Right lobe of liver (tissue), 6 donors: ENCODE data around the gene MCAT. TPM values are rescaled to one million over a fixed set of nuclear protein-coding genes. Genes with fewer than 3 reads are reported as not detected.

Experiments
- ATAC-seq, 4 donors: fragments of 200-7000 bp; cut with Tn5 transposase; one replicate each; pipeline ENCODE4 v1.9.1; 2020; ENCODE audit warnings: mild to moderate bottlenecking in 4 of 4, moderate library complexity in 4 of 4
- DNase-seq, 3 donors: peaks; one replicate each; pipeline ENCODE4 v3.0.0-alpha.2; 2020
- H3K27ac ChIP-seq, 3 donors: fragments of 200-600 bp; one replicate each; pipeline ENCODE4 v1.8.0; 2022
- H3K27me3 ChIP-seq, 2 donors: fragments of 200-600 bp; one replicate each; pipeline ENCODE4 v1.8.0; 2022
- H3K36me3 ChIP-seq, 4 donors: fragments of 200-600 bp; sonication (generic) in 1 of 4; one replicate each; pipeline versions ENCODE4 v1.5.1 to v1.8.0; 2017 to 2022; ENCODE audit warnings: control low read depth in 1 of 4
- H3K4me1 ChIP-seq, 4 donors: fragments of 200-600 bp; sonication (generic) in 1 of 4; one replicate each; pipeline versions ENCODE4 v1.5.1 to v1.8.0; 2017 to 2022; ENCODE audit warnings: control low read depth in 1 of 4
- H3K4me3 ChIP-seq, 3 donors: fragments of 200-600 bp; one replicate each; pipeline ENCODE4 v1.8.0; 2022
- H3K9me3 ChIP-seq, 4 donors: fragments of 200-600 bp; sonication (generic) in 1 of 4; one replicate each; pipeline versions ENCODE4 v1.5.1 to v1.8.0; 2017 to 2022; ENCODE audit warnings: control low read depth in 1 of 4
- POLR2A ChIP-seq: fragments of 450-650 bp; IDR thresholded peaks from one replicate; pipeline ENCODE4 v1.6.1; 2017; ENCODE audit warnings: antibody characterized with exemption, mild to moderate bottlenecking
- whole genome bisulfite sequencing: methylation state at CpG from one replicate; pipeline ENCODE4 v1.1.6; 2018; ENCODE audit warnings: low coverage, low lambda C conversion rate; ENCODE audit not compliant: insufficient coverage; ENCODE audit errors: missing lambda C conversion rate; 5-methylcytosine and 5-hydroxymethylcytosine counted together
- intact Hi-C, 2 donors: fragments of 100-400 bp; cut with DNase I; formaldehyde crosslinking; loops; one replicate each; pipeline versions ENCODE4 v1.11.2 to v1.14.1; 2022
- total RNA-seq, 6 experiments: library from RNA; depleted of rRNA in 2 of 6; stranded (reverse); fragments of >200 nt in 2 of 6; fragmentation: NEBNext Ultra II Directional in 3 of 6; extraction: Animal tissue kit (Norgen Biotek cat#: 25700) in 3 of 6; gene quantifications; one replicate each; pipeline versions ENCODE4 v1.1.0 to v1.2.4, GENCODE V29; 2016 to 2023
- TF ChIP-seq, protein P1 (sequence below), 4 donors: fragments of 200-600 bp in 3 of 4; fragments of 450-650 bp in 1 of 4; IDR thresholded peaks; one replicate each; pipeline versions ENCODE4 v1.5.1 to v1.8.0; 2016 to 2022; ENCODE audit warnings: antibody characterized with exemption in 4 of 4, mild to moderate bottlenecking in 2 of 4
- donor health status: DM: no; HTN: yes; CAD: no.
- donor health status: DM: no; HTN: no; CAD: no.
- donor health status: DM: no; HTN: no; CAD: no.
- donor health status: DM: no; HTN: yes; CAD: no.
- donor health status: DM: no; HTN: yes; CAD: no.

Gene MCAT
- total RNA-seq, 6 experiments from 2014 or later = 8.8 to 22.3 (median 11.4) TPM

DNA sequence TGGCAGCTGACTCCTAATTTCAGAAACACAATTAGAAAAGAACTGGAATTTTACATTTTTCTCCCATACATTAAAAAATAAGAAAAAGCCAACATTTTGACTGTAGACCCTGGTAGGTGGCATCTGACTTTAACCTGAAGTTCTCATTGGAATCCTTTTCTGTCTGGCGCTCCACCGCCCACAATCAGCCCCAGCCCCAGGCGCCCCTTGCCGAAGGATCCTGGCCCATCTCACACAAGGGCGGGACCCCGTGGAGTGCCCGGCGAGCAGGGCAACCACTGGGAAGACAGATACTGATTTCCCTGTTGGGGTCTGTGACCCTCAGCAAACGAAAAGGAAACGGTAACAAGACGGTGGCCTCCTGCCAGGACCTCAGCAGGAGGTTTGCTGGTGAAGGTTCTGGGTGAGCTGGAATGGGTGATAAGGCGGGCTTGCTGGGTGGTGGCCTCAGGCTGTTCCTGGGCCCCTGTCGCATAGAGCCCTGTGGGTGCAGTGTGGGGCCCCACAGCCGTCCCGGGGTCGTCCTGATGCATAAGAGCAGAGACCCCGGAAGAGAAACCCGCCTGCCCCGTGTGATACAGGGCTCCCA is 23.9 kb upstream of the MCAT start:
- no peaks in the 10 kb centered on the region for H3K9me3 ChIP-seq
- ATAC-seq = no peak
- TF ChIP-seq POLR2A = no peak
- TF ChIP-seq, protein P1, sequence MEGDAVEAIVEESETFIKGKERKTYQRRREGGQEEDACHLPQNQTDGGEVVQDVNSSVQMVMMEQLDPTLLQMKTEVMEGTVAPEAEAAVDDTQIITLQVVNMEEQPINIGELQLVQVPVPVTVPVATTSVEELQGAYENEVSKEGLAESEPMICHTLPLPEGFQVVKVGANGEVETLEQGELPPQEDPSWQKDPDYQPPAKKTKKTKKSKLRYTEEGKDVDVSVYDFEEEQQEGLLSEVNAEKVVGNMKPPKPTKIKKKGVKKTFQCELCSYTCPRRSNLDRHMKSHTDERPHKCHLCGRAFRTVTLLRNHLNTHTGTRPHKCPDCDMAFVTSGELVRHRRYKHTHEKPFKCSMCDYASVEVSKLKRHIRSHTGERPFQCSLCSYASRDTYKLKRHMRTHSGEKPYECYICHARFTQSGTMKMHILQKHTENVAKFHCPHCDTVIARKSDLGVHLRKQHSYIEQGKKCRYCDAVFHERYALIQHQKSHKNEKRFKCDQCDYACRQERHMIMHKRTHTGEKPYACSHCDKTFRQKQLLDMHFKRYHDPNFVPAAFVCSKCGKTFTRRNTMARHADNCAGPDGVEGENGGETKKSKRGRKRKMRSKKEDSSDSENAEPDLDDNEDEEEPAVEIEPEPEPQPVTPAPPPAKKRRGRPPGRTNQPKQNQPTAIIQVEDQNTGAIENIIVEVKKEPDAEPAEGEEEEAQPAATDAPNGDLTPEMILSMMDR (IDR thresholded peaks at IDR 0.05) = no peak

DNA sequence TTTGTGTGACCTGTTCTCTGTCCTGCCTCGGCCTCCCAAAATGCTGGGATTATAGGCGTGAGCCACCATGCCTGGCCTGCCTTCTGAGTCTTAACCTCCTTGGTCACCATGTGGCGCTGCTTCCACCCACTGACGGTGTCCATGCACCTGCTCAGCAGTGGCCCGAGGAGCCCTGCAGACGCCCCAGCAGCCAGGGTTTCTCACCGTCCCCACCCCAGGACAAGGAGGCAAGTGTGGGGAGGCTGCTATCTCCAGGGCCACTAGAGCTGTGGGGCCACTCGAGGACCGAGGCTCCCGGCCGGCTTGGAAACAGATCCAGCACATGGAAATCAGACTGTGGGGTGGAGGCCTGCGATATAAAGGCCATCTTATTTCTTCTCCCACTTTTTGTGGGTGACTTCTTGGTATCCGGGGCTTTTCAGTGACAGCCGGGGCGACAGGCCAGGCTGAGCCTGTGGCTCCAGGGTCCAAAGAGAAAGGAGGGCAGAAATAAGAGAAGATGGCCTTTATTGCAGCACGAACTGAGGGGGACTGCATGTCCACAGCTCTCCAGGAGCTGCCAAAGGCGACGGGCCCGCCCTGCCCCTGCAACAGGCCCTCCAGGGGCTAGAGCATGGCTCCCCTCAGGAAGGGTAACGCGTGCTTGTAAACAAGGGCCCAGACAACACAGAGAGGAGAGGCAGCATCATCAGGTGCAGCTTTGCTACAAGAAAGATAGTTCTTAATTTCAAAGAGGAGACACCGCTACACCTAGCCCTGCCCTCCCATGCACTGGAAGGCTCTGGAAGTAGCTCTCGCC is 23.1 kb upstream of the MCAT start:
- TF ChIP-seq POLR2A = no peak
- TF ChIP-seq, protein P1 (IDR thresholded peaks at IDR 0.05) = no peak
- H3K27ac ChIP-seq = no peak overlapping the region
- 81% methylated on average over 7 of the region's 23 CpGs for WGBS
- no peaks in the 10 kb centered on the region for H3K4me1 ChIP-seq
- no peak for ATAC-seq
- H3K4me3 ChIP-seq = no peak overlapping the region
- intact Hi-C loops = no loop called here
- peaks cover 0 to 16% (median 0%) of the 10 kb centered on the region in 4 donors for H3K36me3 ChIP-seq
- no peaks in the 10 kb centered on the region for H3K9me3 ChIP-seq
- no peak for DNase-seq
- H3K27me3 ChIP-seq = no peaks in the 10 kb centered on the region

More for the DNA sequence above, 23.9 kb upstream of the MCAT start:
- no peak overlapping the region for H3K27ac ChIP-seq
- H3K4me3 ChIP-seq = no peak overlapping the region
- H3K4me1 ChIP-seq = no peaks in the 10 kb centered on the region
- H3K27me3 ChIP-seq = no peaks in the 10 kb centered on the region
- 75% methylated on average over 6 of the region's 19 CpGs for WGBS
- intact Hi-C loops = no loop called here
- peaks cover 0 to 22% (median 0%) of the 10 kb centered on the region in 4 donors for H3K36me3 ChIP-seq
- no peak for DNase-seq

DNA sequence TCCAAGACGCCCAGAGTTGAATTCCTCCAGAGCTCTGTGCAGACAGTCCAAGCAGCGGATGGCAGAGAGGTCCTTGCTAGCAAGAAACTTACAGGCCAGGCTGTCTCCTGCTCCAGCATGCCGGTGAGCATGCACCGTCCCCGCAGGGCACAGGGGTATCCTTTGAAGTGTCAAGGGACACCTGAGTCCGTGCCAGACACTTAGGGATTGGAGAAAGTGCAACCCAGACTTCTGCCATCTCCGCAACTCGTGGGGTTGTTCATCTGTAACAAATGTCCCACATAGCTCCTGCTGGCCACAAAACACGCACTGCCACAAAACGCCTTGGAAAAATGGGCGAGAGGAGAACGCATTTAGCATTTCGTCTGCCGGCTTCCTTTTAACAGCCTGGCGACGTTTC is 21.4 kb upstream of the MCAT start:
- ATAC-seq = no peak
- H3K9me3 ChIP-seq = no peaks in the 10 kb centered on the region
- WGBS = 34% methylated on average over 8 of the region's 16 CpGs
- no peaks in the 10 kb centered on the region for H3K27me3 ChIP-seq
- no peak for DNase-seq
- TF ChIP-seq POLR2A = no peak
- TF ChIP-seq, protein P1 (IDR thresholded peaks at IDR 0.05) = no peak
- H3K4me3 ChIP-seq = no peak overlapping the region
- no peak overlapping the region for H3K27ac ChIP-seq
- no peaks in the 10 kb centered on the region for H3K36me3 ChIP-seq
- intact Hi-C loops = no loop called here
- no peaks in the 10 kb centered on the region for H3K4me1 ChIP-seq

DNA sequence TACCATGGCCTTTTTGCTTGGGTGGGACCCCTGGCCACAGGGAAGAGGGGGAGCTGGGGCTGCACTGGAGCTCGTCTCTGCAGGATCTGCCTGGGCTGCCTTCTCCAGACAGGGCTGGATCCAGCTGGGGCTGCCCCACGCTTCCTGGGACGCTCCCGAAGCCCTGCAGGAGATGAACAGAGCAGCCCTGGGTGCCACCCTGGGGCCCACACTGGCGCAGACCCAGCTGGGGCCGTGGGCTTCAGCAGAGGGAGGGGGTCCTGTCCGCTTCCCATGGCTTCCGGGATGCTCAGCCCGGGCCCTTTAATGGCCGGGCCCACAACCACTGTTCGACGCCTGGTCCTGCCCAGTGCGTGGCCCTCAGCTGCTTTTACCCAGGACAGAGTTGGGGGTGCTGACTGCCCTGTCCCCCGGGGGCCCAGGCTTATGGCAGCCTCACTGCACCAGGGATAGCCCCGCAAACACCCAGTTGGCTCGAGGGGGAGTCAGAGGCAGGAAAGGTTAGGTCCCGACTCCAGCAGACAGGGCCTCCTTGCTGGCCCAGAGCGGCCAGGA is 20.1 kb upstream of the MCAT start:
- no peaks in the 10 kb centered on the region for H3K36me3 ChIP-seq
- DNase-seq = no peak
- intact Hi-C loops = no loop called here

More for the DNA sequence above, 20.1 kb upstream of the MCAT start:
- H3K9me3 ChIP-seq = no peaks in the 10 kb centered on the region
- WGBS = 100% methylated on average over 1 of the region's 18 CpGs
- TF ChIP-seq POLR2A = no peak
- TF ChIP-seq, protein P1 (IDR thresholded peaks at IDR 0.05) = no peak
- H3K4me3 ChIP-seq = no peak overlapping the region
- peak in 1 of 4 donors; percentile 3 for ATAC-seq
- no peaks in the 10 kb centered on the region for H3K4me1 ChIP-seq
- no peaks in the 10 kb centered on the region for H3K27me3 ChIP-seq
- H3K27ac ChIP-seq = no peak overlapping the region
